GM12865 (cell line): ENCODE measurements around the gene ACTG2.

Experiments
- DNase-seq: peaks from one replicate; pipeline ENCODE4 v3.0.0; 2010; ENCODE audit warnings: low read depth
- H3K4me3 ChIP-seq: 2 replicates; pipeline ENCODE4 v1.5.1; 2011; ENCODE audit warnings: mild to moderate bottlenecking, low read depth, low read length, control low read depth
- CTCF ChIP-seq: IDR thresholded peaks from 2 replicates; pipeline ENCODE4 v1.5.1; 2011; ENCODE audit warnings: low read length, control low read depth, low read depth, inconsistent platforms; ENCODE audit not compliant: insufficient read depth; ENCODE audit errors: missing control alignments

Gene ACTG2

GRCh38 chr2:73893764-73894474, 1.1 kb downstream of the ACTG2 start:
- no peak overlapping the region for H3K4me3 ChIP-seq

GRCh38 chr2:73894475-73894850, 1.7 kb downstream of the ACTG2 start:
- no peak for DNase-seq
- no peak overlapping the region for H3K4me3 ChIP-seq
- no peak for TF ChIP-seq CTCF

More at GRCh38 chr2:73893764-73894474, 1.1 kb downstream of the ACTG2 start:
- DNase-seq, result no peak
- TF ChIP-seq CTCF, result no peak

- DNase-seq, result no peak
- no peak overlapping the region for H3K4me3 ChIP-seq
- no peak for TF ChIP-seq CTCF
Measured at GRCh38 chr2:73894877-73895276, 2.1 kb downstream of the ACTG2 start.

- TF ChIP-seq CTCF, result no peak
- no peak overlapping the region for H3K4me3 ChIP-seq
- no peak for DNase-seq
Measured at GRCh38 chr2:73895473-73895872, 2.7 kb downstream of the ACTG2 start.

- H3K4me3 ChIP-seq, result no peak overlapping the region
- TF ChIP-seq CTCF, result no peak
- peak; percentile 63 for DNase-seq
Measured at GRCh38 chr2:73896362-73897239, 3.8 kb downstream of the ACTG2 start.

GRCh38 chr2:73897240-73897583, 4.4 kb downstream of the ACTG2 start:
- no peak for DNase-seq
- H3K4me3 ChIP-seq, result no peak overlapping the region
- TF ChIP-seq CTCF, result no peak
